DMS79 (cell line): Measurements from ENCODE around the gene SERPINA6.
"Not testable (repeated sequence)": the region's sequence is repeated elsewhere in the genome, so short reads cannot be mapped to it uniquely, and the experiment has no call there.

Source experiments
- DNase-seq: peaks from one replicate; lab custom pipeline; 2025; lab: John Stamatoyannopoulos, UW

The SERPINA6 gene

GRCh38 chr14:94291906-94292525 is 31.1 kb downstream of the SERPINA6 start:
- no peak for DNase-seq

- DNase-seq: no peak
Measured at GRCh38 chr14:94291159-94291905, 31.8 kb downstream of the SERPINA6 start.

- DNase-seq: no peak
Measured at GRCh38 chr14:94290197-94290596, 32.9 kb downstream of the SERPINA6 start.

GRCh38 chr14:94288610-94289465 is 34.3 kb downstream of the SERPINA6 start:
- no peak for DNase-seq

GRCh38 chr14:94285158-94285557 is 38.0 kb downstream of the SERPINA6 start:
- no peak for DNase-seq

GRCh38 chr14:94284221-94284620 is 38.9 kb downstream of the SERPINA6 start:
- DNase-seq: no peak

GRCh38 chr14:94282991-94283723 is 40.0 kb downstream of the SERPINA6 start:
- no peak for DNase-seq

GRCh38 chr14:94278731-94279130 is 44.4 kb downstream of the SERPINA6 start:
- no peak for DNase-seq

GRCh38 chr14:94276898-94277561 is 46.1 kb downstream of the SERPINA6 start:
- not testable (repeated sequence) for DNase-seq

GRCh38 chr14:94269156-94269555 is 54.0 kb downstream of the SERPINA6 start:
- DNase-seq: no peak

GRCh38 chr14:94268582-94268981 is 54.6 kb downstream of the SERPINA6 start:
- not testable (repeated sequence) for DNase-seq

- DNase-seq: no peak
Measured at GRCh38 chr14:94267352-94267751, 55.8 kb downstream of the SERPINA6 start.

- not testable (repeated sequence) for DNase-seq
Measured at GRCh38 chr14:94264195-94264594, 58.9 kb downstream of the SERPINA6 start.
